Measurements from ENCODE around the gene NPTX1.

- TF ChIP-seq, protein P1, sequence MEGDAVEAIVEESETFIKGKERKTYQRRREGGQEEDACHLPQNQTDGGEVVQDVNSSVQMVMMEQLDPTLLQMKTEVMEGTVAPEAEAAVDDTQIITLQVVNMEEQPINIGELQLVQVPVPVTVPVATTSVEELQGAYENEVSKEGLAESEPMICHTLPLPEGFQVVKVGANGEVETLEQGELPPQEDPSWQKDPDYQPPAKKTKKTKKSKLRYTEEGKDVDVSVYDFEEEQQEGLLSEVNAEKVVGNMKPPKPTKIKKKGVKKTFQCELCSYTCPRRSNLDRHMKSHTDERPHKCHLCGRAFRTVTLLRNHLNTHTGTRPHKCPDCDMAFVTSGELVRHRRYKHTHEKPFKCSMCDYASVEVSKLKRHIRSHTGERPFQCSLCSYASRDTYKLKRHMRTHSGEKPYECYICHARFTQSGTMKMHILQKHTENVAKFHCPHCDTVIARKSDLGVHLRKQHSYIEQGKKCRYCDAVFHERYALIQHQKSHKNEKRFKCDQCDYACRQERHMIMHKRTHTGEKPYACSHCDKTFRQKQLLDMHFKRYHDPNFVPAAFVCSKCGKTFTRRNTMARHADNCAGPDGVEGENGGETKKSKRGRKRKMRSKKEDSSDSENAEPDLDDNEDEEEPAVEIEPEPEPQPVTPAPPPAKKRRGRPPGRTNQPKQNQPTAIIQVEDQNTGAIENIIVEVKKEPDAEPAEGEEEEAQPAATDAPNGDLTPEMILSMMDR (IDR thresholded peaks at IDR 0.05; ENCODE audit: low read depth, low read length), result no peak
- TF ChIP-seq POLR2A (IDR thresholded peaks at IDR 0.05; ENCODE audit: extremely low read depth, insufficient read length), result no peak
- TF ChIP-seq, protein P2, sequence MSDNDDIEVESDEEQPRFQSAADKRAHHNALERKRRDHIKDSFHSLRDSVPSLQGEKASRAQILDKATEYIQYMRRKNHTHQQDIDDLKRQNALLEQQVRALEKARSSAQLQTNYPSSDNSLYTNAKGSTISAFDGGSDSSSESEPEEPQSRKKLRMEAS (IDR thresholded peaks at IDR 0.05; ENCODE audit: low read depth, low read length), result no peak
These were observed 48.0 kb downstream of the NPTX1 start for GRCh38 chr17:80428363-80428762.
